SK-N-MC (cell line): ENCODE results near the gene OSGIN1.

ENCODE experiments used
- EZH2 ChIP-seq: fragments of 200-600 bp; sonication (generic); IDR thresholded peaks from one replicate; pipeline ENCODE4 v1.6.1; 2017; ENCODE audit warnings: antibody characterized with exemption
- FOXP2 ChIP-seq: optimal IDR thresholded peaks from 2 replicates; pipeline ENCODE3; 2011; ENCODE audit warnings: mild to moderate bottlenecking, moderate library complexity; ENCODE audit not compliant: insufficient read depth; ENCODE audit errors: extremely low read length, control extremely low read depth
- POLR2AphosphoS5 ChIP-seq: IDR thresholded peaks from 2 replicates; pipeline ENCODE4 v1.6.1; 2012; ENCODE audit warnings: mild to moderate bottlenecking, low read depth, low read length, borderline replicate concordance

GRCh38 chr16:83969771-83970429 is 16.9 kb downstream of the OSGIN1 start:
- TF ChIP-seq POLR2AphosphoS5 (no peak), EZH2 (no peak), FOXP2 (no peak)
